Urinary bladder (tissue), 4 donors: ENCODE data around the gene HNF1B. TPM values are rescaled to one million over a fixed set of nuclear protein-coding genes. Genes with fewer than 3 reads are reported as not detected.

Experiments used
- DNase-seq: peaks from one replicate; pipeline ENCODE4 v3.0.0-alpha.2; 2015; ENCODE audit errors: extremely low spot score
- H3K27ac ChIP-seq: one replicate; pipeline ENCODE4 v1.5.1; 2013; ENCODE audit warnings: low read depth, mild to moderate bottlenecking, moderate library complexity
- H3K36me3 ChIP-seq: one replicate; pipeline ENCODE4 v1.6.1; 2013; ENCODE audit warnings: mild to moderate bottlenecking, moderate library complexity; ENCODE audit not compliant: insufficient read depth
- H3K4me1 ChIP-seq: one replicate; pipeline ENCODE4 v1.6.1; 2013; ENCODE audit warnings: mild to moderate bottlenecking, moderate library complexity; ENCODE audit not compliant: insufficient read depth
- H3K4me3 ChIP-seq: one replicate; pipeline ENCODE4 v1.5.1; 2013; ENCODE audit warnings: low read depth, low read length
- WGBS: extraction: QIAGEN DNeasy Blood & Tissue Kit; methylation state at CpG from one replicate; pipeline ENCODE4 v1.1.7; 2013; 5-methylcytosine and 5-hydroxymethylcytosine counted together
- polyA plus RNA-seq: library from polyadenylated mRNA; stranded (reverse); fragments of 200-250 nt; gene quantifications from one replicate; pipeline ENCODE4 v1.2.3, GENCODE V29; 2013
- total RNA-seq: library from RNA; depleted of rRNA; stranded (reverse); fragments of >200 nt; gene quantifications from one replicate; pipeline ENCODE4 v1.2.3, GENCODE V29; 2014
- donor health status: healthy with polysubstance abuse.
- donor health status: healthy.

The HNF1B gene
- total and polyA plus RNA-seq, 2 donors, result 0.74 to 1.5 TPM

- Histone ChIP-seq H3K4me1 (no peaks in the 10 kb centered on the region), H3K4me3 (no peak overlapping the region), H3K36me3 (no peaks in the 10 kb centered on the region), H3K27ac (no peak overlapping the region)
- 29% methylated on average over 7 of the region's 7 CpGs for WGBS
- DNase-seq, result no peak
These were observed 68.5 kb downstream of the HNF1B start for GRCh38 chr17:37676115-37676925.

DNA sequence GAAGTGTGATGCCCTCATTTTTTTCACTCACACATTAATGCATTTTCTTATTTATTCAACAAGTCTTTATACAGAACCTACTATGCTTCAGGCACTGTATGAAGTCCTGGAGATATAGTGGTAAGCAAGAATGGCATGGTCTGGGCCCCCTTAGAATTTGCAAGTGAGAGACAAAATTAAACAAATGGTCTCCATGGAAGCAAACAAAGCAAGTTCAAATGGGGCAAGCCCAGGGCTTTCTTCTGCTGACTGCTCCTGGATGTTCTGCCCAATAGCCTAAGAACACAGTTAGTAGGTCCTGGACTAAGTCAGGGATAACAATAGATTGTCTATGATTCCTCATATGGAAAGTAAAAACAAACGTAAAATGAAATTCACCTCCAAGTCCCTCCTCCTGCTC is 70.3 kb downstream of the HNF1B start:
- Histone ChIP-seq H3K4me1 (no peaks in the 10 kb centered on the region), H3K36me3 (no peaks in the 10 kb centered on the region), H3K4me3 (no peak overlapping the region), H3K27ac (no peak overlapping the region)
- no peak for DNase-seq
- WGBS, result 57% methylated on average over 1 of the region's 1 CpG

DNA sequence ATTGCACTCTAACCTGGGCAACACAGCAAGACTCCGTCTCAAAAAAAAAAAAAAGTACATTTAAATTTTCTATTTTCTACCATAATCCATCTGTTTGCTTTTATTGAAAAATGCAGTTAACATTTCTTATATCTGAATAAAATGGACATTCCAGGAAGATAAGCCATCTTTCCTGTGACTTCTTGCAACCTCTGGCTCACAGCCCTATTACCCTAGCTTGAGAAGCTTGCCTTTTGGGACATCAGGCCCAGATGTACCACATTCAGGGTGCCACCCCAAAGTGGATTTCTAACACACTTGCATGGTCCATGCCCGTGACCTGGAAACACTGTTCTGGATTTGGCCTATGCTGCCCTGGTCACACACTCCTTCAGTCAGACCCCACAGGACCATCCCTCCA is 71.5 kb downstream of the HNF1B start:
- no peaks in the 10 kb centered on the region for H3K36me3 ChIP-seq
- no peak for DNase-seq
- no peak overlapping the region for H3K4me3 ChIP-seq
- H3K27ac ChIP-seq, result no peak overlapping the region
- WGBS, result 94% methylated on average over 2 of the region's 2 CpGs
- H3K4me1 ChIP-seq, result no peaks in the 10 kb centered on the region

- Histone ChIP-seq H3K4me3 (no peak overlapping the region), H3K4me1 (no peaks in the 10 kb centered on the region), H3K27ac (no peak overlapping the region), H3K36me3 (no peaks in the 10 kb centered on the region)
- 79% methylated on average over 3 of the region's 3 CpGs for WGBS
- DNase-seq, result no peak
These were observed 72.2 kb downstream of the HNF1B start for GRCh38 chr17:37672548-37673078.

DNA sequence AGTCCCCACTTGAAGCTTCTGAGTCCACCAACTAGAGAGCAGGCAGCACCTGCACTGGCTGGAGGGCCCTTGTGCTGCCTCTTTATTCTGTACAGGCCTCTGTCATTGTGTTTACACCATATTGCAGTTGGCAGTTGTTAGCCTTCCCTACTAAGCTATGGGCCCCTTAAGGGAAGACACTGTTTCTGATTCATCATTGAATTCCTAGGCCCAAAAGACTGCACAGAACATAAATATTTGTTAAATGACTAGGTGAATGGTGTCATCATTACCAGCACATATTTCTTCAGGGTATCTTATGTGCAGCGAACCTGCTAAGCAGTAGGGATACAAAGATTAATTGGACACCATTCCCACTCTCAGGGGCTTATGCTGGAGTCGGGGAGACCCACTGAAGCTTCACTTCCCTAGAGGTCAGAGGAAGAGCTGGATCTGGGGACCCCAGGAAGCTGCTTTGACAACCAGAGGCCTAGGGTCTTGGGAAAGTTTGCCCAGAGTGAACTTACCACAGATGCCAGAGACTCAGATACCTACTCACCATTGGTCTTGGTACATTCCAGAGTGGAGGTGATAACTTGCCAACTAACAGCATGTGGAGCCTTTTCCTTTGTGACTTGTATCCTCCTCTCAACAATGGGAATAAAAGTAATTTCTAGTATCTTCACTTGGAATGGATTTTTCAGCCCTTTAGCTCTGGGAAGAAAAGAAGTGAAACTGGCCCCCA is 72.9 kb downstream of the HNF1B start:
- Histone ChIP-seq H3K4me3 (no peak overlapping the region), H3K36me3 (no peaks in the 10 kb centered on the region), H3K27ac (no peak overlapping the region), H3K4me1 (no peaks in the 10 kb centered on the region)
- WGBS, result 71% methylated on average over 2 of the region's 2 CpGs
- no peak for DNase-seq

DNA sequence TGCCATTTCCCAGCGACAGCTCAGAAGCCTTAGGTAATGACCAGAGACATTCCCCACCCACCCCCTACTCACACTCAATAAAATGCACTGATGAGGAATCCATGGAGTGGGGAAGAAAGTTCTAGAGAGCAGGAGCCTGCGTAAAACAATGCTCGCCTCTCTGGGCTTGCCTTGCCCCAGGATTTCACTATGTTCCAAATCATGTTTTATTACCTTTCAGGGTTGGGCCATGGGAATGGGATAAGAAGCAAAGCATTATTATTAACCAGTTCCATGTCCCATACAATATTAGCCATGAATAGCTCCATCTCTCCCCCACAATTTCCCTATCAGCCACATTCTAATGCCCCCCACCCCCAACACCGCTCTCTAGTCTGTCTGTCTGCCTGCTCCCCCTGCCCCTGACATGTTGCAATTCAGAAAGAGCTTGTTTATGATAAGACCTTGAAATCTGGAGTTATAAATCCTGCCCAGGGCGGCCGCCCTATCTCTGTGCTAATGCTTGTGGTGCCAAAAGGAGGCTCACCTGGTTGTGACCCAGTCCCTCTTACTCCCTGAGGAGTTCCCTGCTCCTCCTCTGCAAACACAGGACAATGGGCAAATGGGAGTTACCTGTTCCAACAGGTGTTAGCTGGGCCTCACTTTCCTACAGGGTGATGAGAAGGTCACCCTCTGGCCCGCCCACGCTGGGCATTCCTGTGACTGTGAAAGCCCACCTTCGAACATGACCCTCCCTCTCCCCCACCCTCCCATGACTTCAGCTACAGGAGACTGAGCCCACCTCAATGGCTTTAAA is 73.6 kb downstream of the HNF1B start:
- H3K4me1 ChIP-seq, result no peaks in the 10 kb centered on the region
- 77% methylated on average over 9 of the region's 9 CpGs for WGBS
- no peak overlapping the region for H3K27ac ChIP-seq

DNA sequence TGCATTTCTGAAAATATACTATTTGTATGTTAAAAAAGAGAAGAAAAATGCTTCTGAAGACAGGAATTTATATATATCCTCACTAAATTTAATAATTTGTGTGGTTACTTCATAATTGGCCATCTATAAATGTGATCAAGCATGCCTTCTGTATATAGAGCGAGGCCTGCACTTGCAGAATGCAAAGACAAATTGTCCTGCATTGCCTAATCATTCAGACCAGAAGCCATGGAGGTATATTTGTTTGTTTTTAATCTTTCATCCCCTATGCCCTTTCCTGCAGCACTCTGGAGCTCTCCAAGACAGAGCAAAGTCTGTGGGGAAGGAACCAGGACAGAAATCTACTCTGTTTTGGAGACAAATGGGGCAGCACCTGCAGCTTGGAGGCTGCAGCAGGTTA is 77.8 kb downstream of the HNF1B start:
- DNase-seq, result no peak
- 87% methylated on average over 1 of the region's 1 CpG for WGBS
- H3K4me3 ChIP-seq, result no peak overlapping the region

More for the DNA sequence above, 73.6 kb downstream of the HNF1B start:
- Histone ChIP-seq H3K36me3 (no peaks in the 10 kb centered on the region), H3K4me3 (no peak overlapping the region)
- no peak for DNase-seq

DNA sequence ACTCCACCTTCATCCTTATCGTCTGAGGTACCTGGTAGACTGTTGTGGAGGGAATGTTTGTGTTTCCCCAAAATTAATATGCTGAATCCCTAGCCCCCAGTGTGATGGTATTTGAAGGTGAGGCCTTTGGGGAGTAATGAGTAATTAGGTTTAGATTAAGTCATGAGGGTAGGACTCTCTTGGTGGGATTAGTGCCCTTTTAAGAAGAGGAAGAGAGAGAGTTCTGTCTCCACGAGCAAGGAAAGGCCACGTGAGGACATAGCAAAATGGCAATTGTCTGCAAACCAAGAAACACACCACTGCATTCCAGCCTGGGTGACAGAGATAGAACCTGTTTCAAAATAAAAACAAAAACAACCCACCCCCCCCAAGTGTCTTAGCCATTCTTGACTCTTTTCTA is 80.6 kb downstream of the HNF1B start:
- Histone ChIP-seq H3K36me3 (no peaks in the 10 kb centered on the region), H3K4me3 (no peak overlapping the region), H3K27ac (no peak overlapping the region), H3K4me1 (no peaks in the 10 kb centered on the region)
- no peak for DNase-seq
- WGBS, result 80% methylated on average over 3 of the region's 3 CpGs

More for the DNA sequence above, 77.8 kb downstream of the HNF1B start:
- H3K36me3 ChIP-seq, result no peaks in the 10 kb centered on the region
- H3K4me1 ChIP-seq, result no peaks in the 10 kb centered on the region
- no peak overlapping the region for H3K27ac ChIP-seq

DNA sequence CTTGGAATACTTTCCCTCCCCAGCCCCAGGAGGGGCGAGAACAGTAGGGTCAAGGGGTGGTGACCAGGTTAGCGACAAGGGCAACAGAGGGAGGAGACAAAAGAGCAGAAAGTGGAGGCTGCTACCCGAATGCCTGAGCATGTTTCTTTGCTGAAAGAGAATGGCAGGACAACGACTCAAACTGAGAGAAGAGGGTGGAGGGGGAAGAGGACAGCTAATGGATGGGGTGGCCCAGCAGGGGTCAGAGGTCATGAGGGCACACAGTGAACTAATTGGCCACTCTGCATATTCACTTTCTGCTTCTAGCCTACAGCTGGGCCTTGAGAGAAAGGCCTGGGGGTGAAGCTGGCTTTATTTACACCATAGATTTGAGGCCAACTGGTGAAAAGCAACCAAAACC is 82.5 kb downstream of the HNF1B start:
- 46% methylated on average over 4 of the region's 4 CpGs for WGBS
- Histone ChIP-seq H3K4me3 (no peak overlapping the region), H3K27ac (no peak overlapping the region), H3K4me1 (no peaks in the 10 kb centered on the region), H3K36me3 (no peaks in the 10 kb centered on the region)
- no peak for DNase-seq

- no peak for DNase-seq
- H3K36me3 ChIP-seq, result no peaks in the 10 kb centered on the region
- H3K27ac ChIP-seq, result no peak overlapping the region
- no peak overlapping the region for H3K4me3 ChIP-seq
- 37% methylated on average over 1 of the region's 1 CpG for WGBS
- H3K4me1 ChIP-seq, result no peaks in the 10 kb centered on the region
These were observed 83.4 kb downstream of the HNF1B start for GRCh38 chr17:37661400-37662014.

DNA sequence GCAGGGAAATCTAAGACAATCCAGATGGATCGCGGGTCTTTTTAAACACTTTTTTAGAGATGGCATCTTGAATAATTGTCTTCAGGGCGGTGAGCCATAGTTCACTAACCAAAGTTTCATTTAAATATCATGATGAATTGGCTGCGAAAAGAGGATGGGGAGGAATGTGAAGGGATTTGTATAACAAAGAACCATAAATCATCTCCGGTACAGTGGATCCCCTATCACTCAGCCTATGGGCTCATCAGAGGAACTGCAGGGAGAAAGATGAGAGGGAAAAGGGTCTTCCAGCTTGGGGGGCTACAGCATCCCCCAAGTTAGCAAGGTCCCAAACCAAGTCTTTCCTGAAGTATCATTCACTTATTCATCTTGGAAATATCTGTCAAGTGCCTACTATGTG is 84.9 kb downstream of the HNF1B start:
- no peak for DNase-seq
- WGBS, result 73% methylated on average over 5 of the region's 5 CpGs
- no peaks in the 10 kb centered on the region for H3K36me3 ChIP-seq
- no peak overlapping the region for H3K4me3 ChIP-seq
- no peaks in the 10 kb centered on the region for H3K4me1 ChIP-seq
- H3K27ac ChIP-seq, result no peak overlapping the region

DNA sequence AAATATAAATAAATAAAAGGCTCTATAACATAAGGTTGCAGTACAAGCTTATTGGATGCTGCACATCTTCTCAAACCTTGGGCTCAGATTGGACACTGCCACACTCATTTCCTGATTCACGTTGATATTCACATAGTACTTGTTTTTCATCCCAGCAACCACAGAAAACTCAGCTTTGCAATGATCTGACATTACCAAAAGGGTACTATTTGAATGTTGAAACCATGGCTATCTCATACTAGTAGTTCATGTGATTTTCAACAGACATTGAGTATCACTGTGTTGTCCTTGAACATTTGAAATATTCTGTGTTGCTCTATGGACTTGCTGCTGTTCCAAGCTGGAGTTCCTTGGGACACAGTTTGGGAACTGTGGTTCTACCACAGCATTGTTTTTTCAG is 87.7 kb downstream of the HNF1B start:
- Histone ChIP-seq H3K36me3 (no peaks in the 10 kb centered on the region), H3K4me3 (no peak overlapping the region), H3K27ac (no peak overlapping the region), H3K4me1 (no peaks in the 10 kb centered on the region)
- DNase-seq, result no peak
- 77% methylated on average over 1 of the region's 1 CpG for WGBS

DNA sequence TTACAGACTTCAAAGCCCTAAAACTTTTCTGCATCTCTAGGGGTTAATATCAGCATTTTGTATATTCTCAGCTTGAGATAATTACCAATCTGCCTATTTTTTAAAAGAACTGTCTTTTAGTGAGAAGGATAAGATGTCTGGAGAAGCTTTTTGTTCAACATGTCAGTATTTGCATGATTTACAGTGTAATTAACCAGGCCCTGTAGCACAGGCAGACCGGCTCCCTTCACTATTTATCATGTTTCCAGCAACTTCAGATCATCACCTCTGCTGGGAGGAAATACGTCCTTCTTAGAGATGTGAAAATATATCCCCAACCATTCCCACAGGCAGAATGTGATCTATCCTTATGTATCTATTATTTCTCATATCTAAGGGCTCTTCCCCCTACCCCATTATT is 93.0 kb downstream of the HNF1B start:
- no peak for DNase-seq
- Histone ChIP-seq H3K4me3 (no peak overlapping the region), H3K4me1 (no peaks in the 10 kb centered on the region), H3K27ac (no peak overlapping the region), H3K36me3 (no peaks in the 10 kb centered on the region)
- 36% methylated on average over 2 of the region's 2 CpGs for WGBS
